HepG2 (cell line): ENCODE results near the gene ERCC4. TPM values are rescaled to one million over a fixed set of nuclear protein-coding genes. Genes with fewer than 3 reads are reported as not detected.

Source experiments
- CC2D1A ChIP-seq: sonication (generic); formaldehyde crosslinking; IDR thresholded peaks from 2 replicates; pipeline ENCODE4 v1.8.1; 2023; ENCODE audit warnings: mild to moderate bottlenecking, missing genetic modification reagents
- CTCF ChIP-seq: sonication (generic); formaldehyde crosslinking; IDR thresholded peaks from 2 replicates; pipeline ENCODE4 v1.5.0; 2020; ENCODE audit warnings: mild to moderate bottlenecking, missing genetic modification reagents, moderate library complexity
- DPF2 ChIP-seq: sonication (generic); formaldehyde crosslinking; IDR thresholded peaks from 2 replicates; pipeline ENCODE4 v1.4.0; 2020; ENCODE audit warnings: mild to moderate bottlenecking, low read depth, missing genetic modification reagents, borderline replicate concordance
- DRAP1 ChIP-seq: IDR thresholded peaks from 2 replicates; pipeline ENCODE4 v1.6.1; 2016; ENCODE audit warnings: missing genetic modification reagents, missing compliant biosample characterization
- EHMT2 ChIP-seq: fragments of 200-600 bp; sonication (generic); IDR thresholded peaks from 2 replicates; pipeline ENCODE4 v1.7.0; 2017; ENCODE audit warnings: antibody characterized with exemption, low read depth, low read length, borderline replicate concordance
- FOXA3 ChIP-seq: IDR thresholded peaks from 2 replicates; pipeline ENCODE4 v1.6.1; 2016; ENCODE audit warnings: missing genetic modification reagents, missing compliant biosample characterization
- GTF3A ChIP-seq: sonication (generic); formaldehyde crosslinking; conservative IDR thresholded peaks from 2 replicates; pipeline ENCODE4 v1.4.0; 2020; ENCODE audit warnings: mild to moderate bottlenecking, missing genetic modification reagents
- HNRNPUL1 ChIP-seq: fragments of 200-400 bp; formaldehyde crosslinking; IDR thresholded peaks from 2 replicates; pipeline ENCODE4 v1.6.1; 2017; ENCODE audit warnings: low read depth, mild to moderate bottlenecking, low read length, moderate library complexity
- KDM2A ChIP-seq: sonication (generic); formaldehyde crosslinking; IDR thresholded peaks from 2 replicates; pipeline ENCODE4 v1.4.0; 2020; ENCODE audit warnings: low read depth, missing genetic modification reagents, borderline replicate concordance
- MAFG ChIP-seq: sonication (generic); formaldehyde crosslinking; IDR thresholded peaks from 2 replicates; pipeline ENCODE4 v1.5.1; 2020; ENCODE audit warnings: mild to moderate bottlenecking, missing genetic modification reagents
- NBN ChIP-seq: fragments of 450-650 bp; conservative IDR thresholded peaks from 2 replicates; pipeline ENCODE4 v1.6.1; 2017
- RXRB ChIP-seq: IDR thresholded peaks from 2 replicates; pipeline ENCODE4 v1.6.1; 2016; ENCODE audit warnings: borderline replicate concordance, missing genetic modification reagents, missing compliant biosample characterization
- SALL2 ChIP-seq: sonication (generic); formaldehyde crosslinking; IDR thresholded peaks from 2 replicates; pipeline ENCODE4 v1.8.1; 2023; ENCODE audit warnings: mild to moderate bottlenecking, missing genetic modification reagents, inconsistent platforms
- SP1 ChIP-seq, 2 experiments: fragments of 450-650 bp in 1 of 2; sonication (generic) in 1 of 2; formaldehyde crosslinking in 1 of 2; IDR thresholded peaks; 2 replicates each; pipeline versions ENCODE4 v1.4.0 to v1.6.1; 2016 to 2020; ENCODE audit warnings: missing genetic modification reagents in 1 of 2
- STAG1 ChIP-seq: sonication (generic); formaldehyde crosslinking; IDR thresholded peaks from 2 replicates; pipeline ENCODE4 v1.4.0; 2020; ENCODE audit warnings: missing genetic modification reagents
- TAF1 ChIP-seq: sonication (generic); formaldehyde crosslinking; IDR thresholded peaks from 2 replicates; pipeline ENCODE4 v1.4.0; 2020; ENCODE audit warnings: missing genetic modification reagents
- XBP1 ChIP-seq: sonication (generic); formaldehyde crosslinking; IDR thresholded peaks from 2 replicates; pipeline ENCODE4 v1.5.0; 2020; ENCODE audit warnings: missing genetic modification reagents
- ZNF629 ChIP-seq: sonication (generic); formaldehyde crosslinking; conservative IDR thresholded peaks from 2 replicates; pipeline ENCODE4 v1.5.0; 2020; ENCODE audit warnings: missing genetic modification reagents
- ZNF747 ChIP-seq: sonication (generic); formaldehyde crosslinking; IDR thresholded peaks from 2 replicates; pipeline ENCODE4 v1.8.1; 2023; ENCODE audit warnings: missing genetic modification reagents, mild to moderate bottlenecking, borderline replicate concordance
- ZNF781 ChIP-seq: sonication (generic); formaldehyde crosslinking; IDR thresholded peaks from 2 replicates; pipeline ENCODE4 v1.5.1; 2020; ENCODE audit warnings: borderline replicate concordance, mild to moderate bottlenecking, missing genetic modification reagents; ENCODE audit errors: not compliant biosample characterization
- polyA plus RNA-seq, 8 experiments: library from polyadenylated mRNA; depleted of rRNA in 3 of 8; stranded (reverse) in 7 of 8; unstranded in 1 of 8; fragments of >200 nt; fragmentation: Illumina TruSeq in 4 of 8; extraction: Trizol in 4 of 8; gene quantifications; 2 replicates each; pipeline versions ENCODE4 v1.2.1 to v1.2.3, GENCODE V29; 2011 to 2016; ENCODE audit warnings: low read depth in 4 of 8, missing spikeins in 1 of 8, mixed read lengths in 1 of 8; ENCODE audit not compliant: insufficient read depth in 1 of 8
- total RNA-seq, 5 experiments: library from RNA; depleted of rRNA; stranded (reverse); fragments of >200 nt; fragmentation: Illumina TruSeq; extraction: Trizol; gene quantifications; 2 replicates each; pipeline ENCODE4 v1.2.3, GENCODE V29; 2016; ENCODE audit warnings: low read depth in 1 of 5
- TF ChIP-seq, protein P1 (sequence below): sonication (generic); formaldehyde crosslinking; IDR thresholded peaks from 2 replicates; pipeline ENCODE4 v1.8.1; 2023; ENCODE audit warnings: mild to moderate bottlenecking, missing genetic modification reagents
- TF ChIP-seq, protein P2 (sequence below): sonication (generic); formaldehyde crosslinking; IDR thresholded peaks from 2 replicates; pipeline ENCODE4 v1.8.1; 2023; ENCODE audit warnings: mild to moderate bottlenecking, missing genetic modification reagents
- TF ChIP-seq, protein P3 (sequence below): sonication (generic); formaldehyde crosslinking; IDR thresholded peaks from 2 replicates; pipeline ENCODE4 v1.8.1; 2023; ENCODE audit warnings: missing genetic modification reagents, mild to moderate bottlenecking, borderline replicate concordance
- TF ChIP-seq, protein P4 (sequence below): sonication (generic); formaldehyde crosslinking; IDR thresholded peaks from 2 replicates; pipeline ENCODE4 v1.4.0; 2020; ENCODE audit warnings: missing genetic modification reagents

Gene ERCC4
- total and polyA plus RNA-seq, 2 of the 13 experiments (the other 11 are each of a cell fraction or from before 2014, with no cell fraction given), result 5.4 to 15.2 TPM

- peak; percentile 86 for TF ChIP-seq CTCF (CRISPR knock-in tag)
- no peak for TF ChIP-seq MAFG (CRISPR knock-in tag)
- TF ChIP-seq GTF3A (CRISPR knock-in tag), result no peak
- peak; percentile 75 for TF ChIP-seq STAG1 (CRISPR knock-in tag)
- TF ChIP-seq, protein P1, sequence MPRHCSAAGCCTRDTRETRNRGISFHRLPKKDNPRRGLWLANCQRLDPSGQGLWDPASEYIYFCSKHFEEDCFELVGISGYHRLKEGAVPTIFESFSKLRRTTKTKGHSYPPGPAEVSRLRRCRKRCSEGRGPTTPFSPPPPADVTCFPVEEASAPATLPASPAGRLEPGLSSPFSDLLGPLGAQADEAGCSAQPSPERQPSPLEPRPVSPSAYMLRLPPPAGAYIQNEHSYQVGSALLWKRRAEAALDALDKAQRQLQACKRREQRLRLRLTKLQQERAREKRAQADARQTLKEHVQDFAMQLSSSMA (CRISPR knock-in tag), result 0 out of 2 replicates have a peak, but pooled peaks have one; percentile 28
- no peak for TF ChIP-seq RXRB (CRISPR knock-in tag)
- TF ChIP-seq CC2D1A (CRISPR knock-in tag), result no peak
- TF ChIP-seq ZNF629 (CRISPR knock-in tag), result no peak
- no peak for TF ChIP-seq TAF1
- TF ChIP-seq, protein P2, sequence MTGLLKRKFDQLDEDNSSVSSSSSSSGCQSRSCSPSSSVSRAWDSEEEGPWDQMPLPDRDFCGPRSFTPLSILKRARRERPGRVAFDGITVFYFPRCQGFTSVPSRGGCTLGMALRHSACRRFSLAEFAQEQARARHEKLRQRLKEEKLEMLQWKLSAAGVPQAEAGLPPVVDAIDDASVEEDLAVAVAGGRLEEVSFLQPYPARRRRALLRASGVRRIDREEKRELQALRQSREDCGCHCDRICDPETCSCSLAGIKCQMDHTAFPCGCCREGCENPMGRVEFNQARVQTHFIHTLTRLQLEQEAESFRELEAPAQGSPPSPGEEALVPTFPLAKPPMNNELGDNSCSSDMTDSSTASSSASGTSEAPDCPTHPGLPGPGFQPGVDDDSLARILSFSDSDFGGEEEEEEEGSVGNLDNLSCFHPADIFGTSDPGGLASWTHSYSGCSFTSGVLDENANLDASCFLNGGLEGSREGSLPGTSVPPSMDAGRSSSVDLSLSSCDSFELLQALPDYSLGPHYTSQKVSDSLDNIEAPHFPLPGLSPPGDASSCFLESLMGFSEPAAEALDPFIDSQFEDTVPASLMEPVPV (CRISPR knock-in tag), result no peak
- TF ChIP-seq ZNF781 (CRISPR knock-in tag), result no peak
- TF ChIP-seq FOXA3 (CRISPR knock-in tag), result 0 out of 2 replicates have a peak, but pooled peaks have one; percentile 16
- TF ChIP-seq SALL2 (CRISPR knock-in tag), result no peak
- TF ChIP-seq XBP1 (CRISPR knock-in tag), result no peak
- TF ChIP-seq, protein P3, sequence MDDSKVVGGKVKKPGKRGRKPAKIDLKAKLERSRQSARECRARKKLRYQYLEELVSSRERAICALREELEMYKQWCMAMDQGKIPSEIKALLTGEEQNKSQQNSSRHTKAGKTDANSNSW (CRISPR knock-in tag), result no peak
- TF ChIP-seq EHMT2, result no peak
- TF ChIP-seq DRAP1 (CRISPR knock-in tag), result no peak
- 0 out of 2 replicates have a peak, but pooled peaks have one; percentile 22 for TF ChIP-seq ZNF747 (CRISPR knock-in tag)
- TF ChIP-seq SP1 (IDR thresholded peaks at IDR 0.05), result no peak
- TF ChIP-seq SP1 (CRISPR knock-in tag; IDR thresholded peaks at IDR 0.05), result no peak
- 0 out of 2 replicates have a peak, but pooled peaks have one; percentile 30 for TF ChIP-seq KDM2A (CRISPR knock-in tag)
- no peak for TF ChIP-seq HNRNPUL1
- TF ChIP-seq, protein P4, sequence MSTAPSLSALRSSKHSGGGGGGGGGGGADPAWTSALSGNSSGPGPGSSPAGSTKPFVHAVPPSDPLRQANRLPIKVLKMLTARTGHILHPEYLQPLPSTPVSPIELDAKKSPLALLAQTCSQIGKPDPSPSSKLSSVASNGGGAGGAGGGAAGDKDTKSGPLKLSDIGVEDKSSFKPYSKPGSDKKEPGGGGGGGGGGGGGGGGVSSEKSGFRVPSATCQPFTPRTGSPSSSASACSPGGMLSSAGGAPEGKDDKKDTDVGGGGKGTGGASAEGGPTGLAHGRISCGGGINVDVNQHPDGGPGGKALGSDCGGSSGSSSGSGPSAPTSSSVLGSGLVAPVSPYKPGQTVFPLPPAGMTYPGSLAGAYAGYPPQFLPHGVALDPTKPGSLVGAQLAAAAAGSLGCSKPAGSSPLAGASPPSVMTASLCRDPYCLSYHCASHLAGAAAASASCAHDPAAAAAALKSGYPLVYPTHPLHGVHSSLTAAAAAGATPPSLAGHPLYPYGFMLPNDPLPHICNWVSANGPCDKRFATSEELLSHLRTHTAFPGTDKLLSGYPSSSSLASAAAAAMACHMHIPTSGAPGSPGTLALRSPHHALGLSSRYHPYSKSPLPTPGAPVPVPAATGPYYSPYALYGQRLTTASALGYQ, result no peak
- no peak for TF ChIP-seq DPF2 (CRISPR knock-in tag)
- no peak for TF ChIP-seq NBN
Observed at GRCh38 chr16:13873835-13874438, 46.0 kb upstream of the ERCC4 start (continued).
